ENCODE measurements around the gene SUMF1.

Gene SUMF1

GRCh38 chr3:4399476-4399875 lies 67.6 kb downstream of the SUMF1 start:
- Histone ChIP-seq H2BK5ac (ENCODE audit: low read length) (no peak overlapping the region), H3K4me3 (ENCODE audit: low read length in 2 of 2) (no peak overlapping the region), H2AK5ac (ENCODE audit: low read depth, low read length) (no peak overlapping the region), H3K4ac (ENCODE audit: low read length) (no peak overlapping the region), H3K23ac (ENCODE audit: low read depth, low read length, poor library complexity) (no peak overlapping the region), H3K27me3 (ENCODE audit: control insufficient read depth in 3 of 3, insufficient read depth in 3 of 3, low read depth in 1 of 3, low read length in 3 of 3) (no peaks in the 10 kb centered on the region), H2BK12ac (ENCODE audit: low read length) (no peak overlapping the region), H3K14ac (ENCODE audit: low read length) (no peak overlapping the region), H4K91ac (ENCODE audit: low read depth, low read length, poor library complexity) (no peak overlapping the region), H3K9me3 (replicated peaks in 1 of 2; ENCODE audit: control insufficient read depth in 2 of 2, insufficient read depth in 1 of 2, low read depth in 1 of 2, low read length in 2 of 2) (no peaks in the 10 kb centered on the region), H3K4me2 (ENCODE audit: insufficient read depth, low read length, poor library complexity, severe bottlenecking) (no peak overlapping the region), H3K9ac (ENCODE audit: low read depth, low read length, poor library complexity) (no peak overlapping the region), H2BK15ac (ENCODE audit: low read length) (no peak overlapping the region), H3K36me3 (replicated peaks in 1 of 2; ENCODE audit: control insufficient read depth in 2 of 2, insufficient read depth in 2 of 2, low read length in 2 of 2) (peaks cover 0 to 8% of the 10 kb centered on the region in 2 donors), H2AFZ (ENCODE audit: low read length) (no peak overlapping the region), H3K4me1 (ENCODE audit: control insufficient read depth in 2 of 2, insufficient read depth in 1 of 2, low read depth in 1 of 2, low read length in 2 of 2) (no peaks in the 10 kb centered on the region), H3K18ac (ENCODE audit: low read length) (no peak overlapping the region), H3K27ac (replicated peaks; ENCODE audit: low read length) (no peak overlapping the region), H2BK120ac (ENCODE audit: low read depth, low read length) (no peak overlapping the region), H3K79me1 (ENCODE audit: low read depth, low read length) (no peaks in the 10 kb centered on the region), H4K8ac (ENCODE audit: low read depth, low read length) (no peak overlapping the region)
- DNase-seq (ENCODE audit: low spot score) = no peak
- WGBS, 2 donors (ENCODE audit: extremely low coverage in 2 of 2, insufficient read length in 2 of 2, insufficient replicate concordance in 1 of 2) = no CpG with 5 or more reads among the region's 7 CpGs

- Histone ChIP-seq H4K91ac (ENCODE audit: low read depth, low read length, poor library complexity) (no peak overlapping the region), H3K4ac (ENCODE audit: low read length) (no peak overlapping the region), H2AFZ (ENCODE audit: low read length) (no peak overlapping the region), H3K27me3 (ENCODE audit: control insufficient read depth in 3 of 3, insufficient read depth in 3 of 3, low read depth in 1 of 3, low read length in 3 of 3) (no peaks in the 10 kb centered on the region), H2AK5ac (ENCODE audit: low read depth, low read length) (no peak overlapping the region), H3K4me2 (ENCODE audit: insufficient read depth, low read length, poor library complexity, severe bottlenecking) (no peak overlapping the region), H3K79me1 (ENCODE audit: low read depth, low read length) (no peaks in the 10 kb centered on the region), H3K14ac (ENCODE audit: low read length) (no peak overlapping the region), H2BK5ac (ENCODE audit: low read length) (no peak overlapping the region), H3K4me1 (ENCODE audit: control insufficient read depth in 2 of 2, insufficient read depth in 1 of 2, low read depth in 1 of 2, low read length in 2 of 2) (no peaks in the 10 kb centered on the region), H2BK15ac (ENCODE audit: low read length) (no peak overlapping the region), H3K9me3 (replicated peaks in 1 of 2; ENCODE audit: control insufficient read depth in 2 of 2, insufficient read depth in 1 of 2, low read depth in 1 of 2, low read length in 2 of 2) (no peaks in the 10 kb centered on the region), H3K27ac (replicated peaks; ENCODE audit: low read length) (no peak overlapping the region), H3K36me3 (replicated peaks in 1 of 2; ENCODE audit: control insufficient read depth in 2 of 2, insufficient read depth in 2 of 2, low read length in 2 of 2) (peaks cover 0 to 8% of the 10 kb centered on the region in 2 donors), H4K8ac (ENCODE audit: low read depth, low read length) (no peak overlapping the region), H3K4me3 (ENCODE audit: low read length in 2 of 2) (no peak overlapping the region), H3K9ac (ENCODE audit: low read depth, low read length, poor library complexity) (no peak overlapping the region), H3K23ac (ENCODE audit: low read depth, low read length, poor library complexity) (no peak overlapping the region), H2BK12ac (ENCODE audit: low read length) (no peak overlapping the region), H3K18ac (ENCODE audit: low read length) (no peak overlapping the region), H2BK120ac (ENCODE audit: low read depth, low read length) (no peak overlapping the region)
- DNase-seq (ENCODE audit: low spot score) = no peak
- WGBS, 2 donors (ENCODE audit: extremely low coverage in 2 of 2, insufficient read length in 2 of 2, insufficient replicate concordance in 1 of 2) = no CpG with 5 or more reads among the region's 7 CpGs
These were observed 68.2 kb downstream of the SUMF1 start for GRCh38 chr3:4398941-4399245.

GRCh38 chr3:4398120-4398940 lies 68.7 kb downstream of the SUMF1 start:
- H3K4me1 ChIP-seq (ENCODE audit: control insufficient read depth in 2 of 2, insufficient read depth in 1 of 2, low read depth in 1 of 2, low read length in 2 of 2) = no peaks in the 10 kb centered on the region
- H3K27ac ChIP-seq (replicated peaks; ENCODE audit: low read length) = no peak overlapping the region
- H3K27me3 ChIP-seq (ENCODE audit: control insufficient read depth in 3 of 3, insufficient read depth in 3 of 3, low read depth in 1 of 3, low read length in 3 of 3) = no peaks in the 10 kb centered on the region
- H3K14ac ChIP-seq (ENCODE audit: low read length) = no peak overlapping the region
- DNase-seq (ENCODE audit: low spot score) = no peak
- no peaks in the 10 kb centered on the region for H3K79me1 ChIP-seq (ENCODE audit: low read depth, low read length)
- H3K9me3 ChIP-seq (replicated peaks in 1 of 2; ENCODE audit: control insufficient read depth in 2 of 2, insufficient read depth in 1 of 2, low read depth in 1 of 2, low read length in 2 of 2) = no peaks in the 10 kb centered on the region
- no peak overlapping the region for H2BK12ac ChIP-seq (ENCODE audit: low read length)
- no peak overlapping the region for H3K18ac ChIP-seq (ENCODE audit: low read length)
- H2AK5ac ChIP-seq (ENCODE audit: low read depth, low read length) = no peak overlapping the region
- no peak overlapping the region for H2AFZ ChIP-seq (ENCODE audit: low read length)
- no peak overlapping the region for H3K23ac ChIP-seq (ENCODE audit: low read depth, low read length, poor library complexity)
- H4K91ac ChIP-seq (ENCODE audit: low read depth, low read length, poor library complexity) = no peak overlapping the region
- H2BK120ac ChIP-seq (ENCODE audit: low read depth, low read length) = no peak overlapping the region
- H3K36me3 ChIP-seq (replicated peaks in 1 of 2; ENCODE audit: control insufficient read depth in 2 of 2, insufficient read depth in 2 of 2, low read length in 2 of 2) = peaks cover 0 to 2% of the 10 kb centered on the region in 2 donors
- H2BK5ac ChIP-seq (ENCODE audit: low read length) = no peak overlapping the region
- no peak overlapping the region for H2BK15ac ChIP-seq (ENCODE audit: low read length)
- H3K4ac ChIP-seq (ENCODE audit: low read length) = no peak overlapping the region
- H3K4me2 ChIP-seq (ENCODE audit: insufficient read depth, low read length, poor library complexity, severe bottlenecking) = no peak overlapping the region
- no peak overlapping the region for H3K9ac ChIP-seq (ENCODE audit: low read depth, low read length, poor library complexity)
- no CpG with 5 or more reads among the region's 4 CpGs for WGBS, 2 donors (ENCODE audit: extremely low coverage in 2 of 2, insufficient read length in 2 of 2, insufficient replicate concordance in 1 of 2)
- no peak overlapping the region for H3K4me3 ChIP-seq (ENCODE audit: low read length in 2 of 2)
- no peak overlapping the region for H4K8ac ChIP-seq (ENCODE audit: low read depth, low read length)

- Histone ChIP-seq H2BK15ac (ENCODE audit: low read length) (no peak overlapping the region), H3K79me1 (ENCODE audit: low read depth, low read length) (no peaks in the 10 kb centered on the region), H3K4me2 (ENCODE audit: insufficient read depth, low read length, poor library complexity, severe bottlenecking) (no peak overlapping the region), H3K14ac (ENCODE audit: low read length) (no peak overlapping the region), H3K9ac (ENCODE audit: low read depth, low read length, poor library complexity) (no peak overlapping the region), H2BK12ac (ENCODE audit: low read length) (no peak overlapping the region), H4K91ac (ENCODE audit: low read depth, low read length, poor library complexity) (no peak overlapping the region), H3K18ac (ENCODE audit: low read length) (no peak overlapping the region), H2AFZ (ENCODE audit: low read length) (no peak overlapping the region), H3K4me3 (ENCODE audit: low read length in 2 of 2) (no peak overlapping the region), H2BK120ac (ENCODE audit: low read depth, low read length) (no peak overlapping the region), H3K36me3 (replicated peaks in 1 of 2; ENCODE audit: control insufficient read depth in 2 of 2, insufficient read depth in 2 of 2, low read length in 2 of 2) (peaks cover 0 to 2% of the 10 kb centered on the region in 2 donors), H3K4ac (ENCODE audit: low read length) (no peak overlapping the region), H3K4me1 (ENCODE audit: control insufficient read depth in 2 of 2, insufficient read depth in 1 of 2, low read depth in 1 of 2, low read length in 2 of 2) (no peaks in the 10 kb centered on the region), H2AK5ac (ENCODE audit: low read depth, low read length) (no peak overlapping the region), H3K27ac (replicated peaks; ENCODE audit: low read length) (no peak overlapping the region), H2BK5ac (ENCODE audit: low read length) (no peak overlapping the region), H3K27me3 (ENCODE audit: control insufficient read depth in 3 of 3, insufficient read depth in 3 of 3, low read depth in 1 of 3, low read length in 3 of 3) (no peaks in the 10 kb centered on the region), H3K23ac (ENCODE audit: low read depth, low read length, poor library complexity) (no peak overlapping the region), H4K8ac (ENCODE audit: low read depth, low read length) (no peak overlapping the region), H3K9me3 (replicated peaks in 1 of 2; ENCODE audit: control insufficient read depth in 2 of 2, insufficient read depth in 1 of 2, low read depth in 1 of 2, low read length in 2 of 2) (no peaks in the 10 kb centered on the region)
- no peak for DNase-seq (ENCODE audit: low spot score)
- no CpG with 5 or more reads among the region's 1 CpG for WGBS, 2 donors (ENCODE audit: extremely low coverage in 2 of 2, insufficient read length in 2 of 2, insufficient replicate concordance in 1 of 2)
These were observed 69.6 kb downstream of the SUMF1 start for GRCh38 chr3:4397466-4397865.

All from neuronal stem cell (in vitro differentiated cells).